Measurements from ENCODE around the gene RBP7.

- TF ChIP-seq, protein P1, sequence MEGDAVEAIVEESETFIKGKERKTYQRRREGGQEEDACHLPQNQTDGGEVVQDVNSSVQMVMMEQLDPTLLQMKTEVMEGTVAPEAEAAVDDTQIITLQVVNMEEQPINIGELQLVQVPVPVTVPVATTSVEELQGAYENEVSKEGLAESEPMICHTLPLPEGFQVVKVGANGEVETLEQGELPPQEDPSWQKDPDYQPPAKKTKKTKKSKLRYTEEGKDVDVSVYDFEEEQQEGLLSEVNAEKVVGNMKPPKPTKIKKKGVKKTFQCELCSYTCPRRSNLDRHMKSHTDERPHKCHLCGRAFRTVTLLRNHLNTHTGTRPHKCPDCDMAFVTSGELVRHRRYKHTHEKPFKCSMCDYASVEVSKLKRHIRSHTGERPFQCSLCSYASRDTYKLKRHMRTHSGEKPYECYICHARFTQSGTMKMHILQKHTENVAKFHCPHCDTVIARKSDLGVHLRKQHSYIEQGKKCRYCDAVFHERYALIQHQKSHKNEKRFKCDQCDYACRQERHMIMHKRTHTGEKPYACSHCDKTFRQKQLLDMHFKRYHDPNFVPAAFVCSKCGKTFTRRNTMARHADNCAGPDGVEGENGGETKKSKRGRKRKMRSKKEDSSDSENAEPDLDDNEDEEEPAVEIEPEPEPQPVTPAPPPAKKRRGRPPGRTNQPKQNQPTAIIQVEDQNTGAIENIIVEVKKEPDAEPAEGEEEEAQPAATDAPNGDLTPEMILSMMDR (IDR thresholded peaks at IDR 0.05; ENCODE audit: insufficient read depth, low read length), result no peak
- no peak for TF ChIP-seq POLR2AphosphoS5 (IDR thresholded peaks at IDR 0.05; ENCODE audit: low read depth)
Measured at GRCh38 chr1:9989773-9990172, 7.3 kb upstream of the RBP7 start.
